ENCODE data around the gene CLK3. TPM values are rescaled to one million over a fixed set of nuclear protein-coding genes. Genes with fewer than 3 reads are reported as not detected.
A peak's percentile ranks its signal among the peaks of the same experiment; 100 is the strongest.

The CLK3 gene
- total and polyA plus RNA-seq, 2 of the 13 experiments (the other 11 are each of a cell fraction or from before 2014, with no cell fraction given) = 41.5 to 82.0 TPM

DNA sequence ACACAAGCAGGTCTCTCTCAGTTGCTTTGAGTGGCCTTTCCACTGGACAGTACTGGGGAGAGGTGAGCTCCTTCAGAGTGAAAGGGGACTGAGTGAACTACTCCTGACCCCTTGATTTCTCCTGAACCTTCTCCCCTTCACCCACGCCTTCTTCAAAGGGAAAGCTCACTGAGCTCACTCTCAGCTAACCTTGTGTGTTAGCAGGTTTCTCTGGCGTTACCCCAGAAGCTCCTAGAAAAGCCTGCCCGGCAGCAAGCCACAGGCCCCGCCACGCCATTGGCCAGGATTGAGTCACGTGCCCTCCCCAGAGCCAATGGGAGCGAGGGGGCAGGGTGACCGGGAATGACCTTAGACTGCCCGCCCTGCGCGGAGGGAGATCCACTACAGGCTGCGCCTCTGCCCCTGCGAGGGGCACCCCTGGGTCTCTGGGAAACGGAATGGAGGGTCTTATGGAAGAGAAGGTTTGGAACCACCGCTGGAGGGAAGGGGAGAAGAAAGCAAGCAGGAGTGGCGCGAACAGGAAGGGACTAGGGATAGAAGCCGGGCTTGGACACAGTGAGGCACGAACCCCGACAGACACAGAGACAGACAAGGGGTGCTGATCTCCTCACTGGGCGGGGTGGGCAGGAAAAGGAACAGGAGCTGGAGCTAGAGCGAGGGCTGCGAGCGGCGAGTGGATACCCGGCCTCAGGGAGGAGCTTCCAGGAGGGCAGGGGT is 17.4 kb upstream of the CLK3 start (continued):
- TF ChIP-seq, protein P1, sequence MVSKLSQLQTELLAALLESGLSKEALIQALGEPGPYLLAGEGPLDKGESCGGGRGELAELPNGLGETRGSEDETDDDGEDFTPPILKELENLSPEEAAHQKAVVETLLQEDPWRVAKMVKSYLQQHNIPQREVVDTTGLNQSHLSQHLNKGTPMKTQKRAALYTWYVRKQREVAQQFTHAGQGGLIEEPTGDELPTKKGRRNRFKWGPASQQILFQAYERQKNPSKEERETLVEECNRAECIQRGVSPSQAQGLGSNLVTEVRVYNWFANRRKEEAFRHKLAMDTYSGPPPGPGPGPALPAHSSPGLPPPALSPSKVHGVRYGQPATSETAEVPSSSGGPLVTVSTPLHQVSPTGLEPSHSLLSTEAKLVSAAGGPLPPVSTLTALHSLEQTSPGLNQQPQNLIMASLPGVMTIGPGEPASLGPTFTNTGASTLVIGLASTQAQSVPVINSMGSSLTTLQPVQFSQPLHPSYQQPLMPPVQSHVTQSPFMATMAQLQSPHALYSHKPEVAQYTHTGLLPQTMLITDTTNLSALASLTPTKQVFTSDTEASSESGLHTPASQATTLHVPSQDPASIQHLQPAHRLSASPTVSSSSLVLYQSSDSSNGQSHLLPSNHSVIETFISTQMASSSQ (IDR thresholded peaks at IDR 0.05; ENCODE audit: low read depth) = no peak
- TF ChIP-seq, protein P1 (CRISPR knock-in tag; IDR thresholded peaks at IDR 0.05; ENCODE audit: borderline replicate concordance) = peak; percentile 64; the same call in 1 of the 2 replicates
- TF ChIP-seq MAFF (IDR thresholded peaks at IDR 0.05; ENCODE audit: low read depth, low read length) (no peak), MIER2 (CRISPR knock-in tag; IDR thresholded peaks at IDR 0.05) (no peak), TFAP4 (IDR thresholded peaks at IDR 0.05; ENCODE audit: borderline replicate concordance, low read depth) (no peak), PBX3 (CRISPR knock-in tag; IDR thresholded peaks at IDR 0.05; ENCODE audit: borderline replicate concordance) (no peak), ZNF30 (CRISPR knock-in tag; IDR thresholded peaks at IDR 0.05) (no peak), KDM5A (IDR thresholded peaks at IDR 0.05; ENCODE audit: borderline replicate concordance, low read length) (peak; percentile 40; the same call in 1 of the 2 replicates), SCMH1 (CRISPR knock-in tag; IDR thresholded peaks at IDR 0.05; ENCODE audit: borderline replicate concordance) (no peak), RBFOX2 (IDR thresholded peaks at IDR 0.05; ENCODE audit: low read depth, low read length) (peak; percentile 75), POLR2AphosphoS2 (IDR thresholded peaks at IDR 0.05; ENCODE audit: low read depth, low read length) (no peak), ZNF773 (CRISPR knock-in tag; IDR thresholded peaks at IDR 0.05; ENCODE audit: borderline replicate concordance) (no peak), ZNF546 (CRISPR knock-in tag; conservative IDR thresholded peaks at IDR 0.05) (0 out of 2 replicates have a peak, but pooled peaks have one; percentile 56), SRY (CRISPR knock-in tag; IDR thresholded peaks at IDR 0.05) (0 out of 2 replicates have a peak, but pooled peaks have one; percentile 59)
- TF ChIP-seq, protein P2, sequence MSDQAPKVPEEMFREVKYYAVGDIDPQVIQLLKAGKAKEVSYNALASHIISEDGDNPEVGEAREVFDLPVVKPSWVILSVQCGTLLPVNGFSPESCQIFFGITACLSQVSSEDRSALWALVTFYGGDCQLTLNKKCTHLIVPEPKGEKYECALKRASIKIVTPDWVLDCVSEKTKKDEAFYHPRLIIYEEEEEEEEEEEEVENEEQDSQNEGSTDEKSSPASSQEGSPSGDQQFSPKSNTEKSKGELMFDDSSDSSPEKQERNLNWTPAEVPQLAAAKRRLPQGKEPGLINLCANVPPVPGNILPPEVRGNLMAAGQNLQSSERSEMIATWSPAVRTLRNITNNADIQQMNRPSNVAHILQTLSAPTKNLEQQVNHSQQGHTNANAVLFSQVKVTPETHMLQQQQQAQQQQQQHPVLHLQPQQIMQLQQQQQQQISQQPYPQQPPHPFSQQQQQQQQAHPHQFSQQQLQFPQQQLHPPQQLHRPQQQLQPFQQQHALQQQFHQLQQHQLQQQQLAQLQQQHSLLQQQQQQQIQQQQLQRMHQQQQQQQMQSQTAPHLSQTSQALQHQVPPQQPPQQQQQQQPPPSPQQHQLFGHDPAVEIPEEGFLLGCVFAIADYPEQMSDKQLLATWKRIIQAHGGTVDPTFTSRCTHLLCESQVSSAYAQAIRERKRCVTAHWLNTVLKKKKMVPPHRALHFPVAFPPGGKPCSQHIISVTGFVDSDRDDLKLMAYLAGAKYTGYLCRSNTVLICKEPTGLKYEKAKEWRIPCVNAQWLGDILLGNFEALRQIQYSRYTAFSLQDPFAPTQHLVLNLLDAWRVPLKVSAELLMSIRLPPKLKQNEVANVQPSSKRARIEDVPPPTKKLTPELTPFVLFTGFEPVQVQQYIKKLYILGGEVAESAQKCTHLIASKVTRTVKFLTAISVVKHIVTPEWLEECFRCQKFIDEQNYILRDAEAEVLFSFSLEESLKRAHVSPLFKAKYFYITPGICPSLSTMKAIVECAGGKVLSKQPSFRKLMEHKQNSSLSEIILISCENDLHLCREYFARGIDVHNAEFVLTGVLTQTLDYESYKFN (CRISPR knock-in tag; conservative IDR thresholded peaks at IDR 0.05) = peak; percentile 59
- TF ChIP-seq, protein P3, sequence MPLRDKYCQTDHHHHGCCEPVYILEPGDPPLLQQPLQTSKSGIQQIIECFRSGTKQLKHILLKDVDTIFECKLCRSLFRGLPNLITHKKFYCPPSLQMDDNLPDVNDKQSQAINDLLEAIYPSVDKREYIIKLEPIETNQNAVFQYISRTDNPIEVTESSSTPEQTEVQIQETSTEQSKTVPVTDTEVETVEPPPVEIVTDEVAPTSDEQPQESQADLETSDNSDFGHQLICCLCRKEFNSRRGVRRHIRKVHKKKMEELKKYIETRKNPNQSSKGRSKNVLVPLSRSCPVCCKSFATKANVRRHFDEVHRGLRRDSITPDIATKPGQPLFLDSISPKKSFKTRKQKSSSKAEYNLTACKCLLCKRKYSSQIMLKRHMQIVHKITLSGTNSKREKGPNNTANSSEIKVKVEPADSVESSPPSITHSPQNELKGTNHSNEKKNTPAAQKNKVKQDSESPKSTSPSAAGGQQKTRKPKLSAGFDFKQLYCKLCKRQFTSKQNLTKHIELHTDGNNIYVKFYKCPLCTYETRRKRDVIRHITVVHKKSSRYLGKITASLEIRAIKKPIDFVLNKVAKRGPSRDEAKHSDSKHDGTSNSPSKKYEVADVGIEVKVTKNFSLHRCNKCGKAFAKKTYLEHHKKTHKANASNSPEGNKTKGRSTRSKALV (CRISPR knock-in tag; IDR thresholded peaks at IDR 0.05) = peak; percentile 63; the same call in 1 of the 2 replicates
